Activated CD4-positive, alpha-beta T cell treated with anti-CD3 and anti-CD28 coated beads for 36 hours (primary cell): ENCODE data around the gene ABCB8. TPM values are rescaled to one million over a fixed set of nuclear protein-coding genes. Genes with fewer than 3 reads are reported as not detected.

Experiments
- total RNA-seq, 2 experiments: library from RNA; stranded (reverse); gene quantifications; one replicate each; pipeline ENCODE4 v1.2.3, GENCODE V29; 2021

The ABCB8 gene
- total RNA-seq, 2 experiments from 2014 or later, result 41.9 to 44.5 TPM

Other genes starting within 250 kb of the ABCB8 start
- not detected for gene TMEM176B, start 228.1 kb upstream of the ABCB8 start, total RNA-seq
- gene TMEM176A, start 227.7 kb upstream of the ABCB8 start, total RNA-seq, result not detected
- gene AOC1, start 175.9 kb upstream of the ABCB8 start, total RNA-seq, result not detected
- gene KCNH2, start 50.1 kb upstream of the ABCB8 start, total RNA-seq, result under 1 TPM; 0.48 to 0.54 TPM
- gene NOS3, start 37.4 kb upstream of the ABCB8 start, total RNA-seq, result 10 to 100 TPM in 1 of 2 experiments, 1 to 10 TPM in 1; 9.3 to 11.1 TPM
- gene ATG9B, start 4.0 kb upstream of the ABCB8 start, total RNA-seq, result 10 to 100 TPM in 1 of 2 experiments, 1 to 10 TPM in 1; 6.9 to 10.0 TPM
- 1 to 10 TPM; 5.5 to 6.7 TPM for gene ASIC3, start 20.1 kb downstream of the ABCB8 start, total RNA-seq
- 10 to 100 TPM; 12.5 to 16.7 TPM for gene CDK5, start 29.4 kb downstream of the ABCB8 start, total RNA-seq
- 10 to 100 TPM; 58.7 to 85.0 TPM for gene SLC4A2, start 31.1 kb downstream of the ABCB8 start, total RNA-seq
- gene FASTK, start 52.4 kb downstream of the ABCB8 start, total RNA-seq, result 10 to 100 TPM; 56.6 to 56.7 TPM
- gene TMUB1, start 55.0 kb downstream of the ABCB8 start, total RNA-seq, result 10 to 100 TPM; 54.0 to 67.7 TPM
- gene AGAP3, start 58.0 kb downstream of the ABCB8 start, total RNA-seq, result 10 to 100 TPM; 29.4 to 33.2 TPM
- under 1 TPM in 1 of 2 experiments, not detected in 1; 0.16 TPM for gene GBX1, start 139.2 kb downstream of the ABCB8 start, total RNA-seq
- not detected for gene ASB10, start 158.8 kb downstream of the ABCB8 start, total RNA-seq
- not detected for gene H2BK1, start 182.0 kb downstream of the ABCB8 start, total RNA-seq
- 10 to 100 TPM; 48.4 to 49.0 TPM for gene ABCF2, start 198.8 kb downstream of the ABCB8 start, total RNA-seq
- gene CHPF2, start 204.0 kb downstream of the ABCB8 start, total RNA-seq, result 10 to 100 TPM; 20.7 to 27.3 TPM
- 1 to 10 TPM; 4.1 to 4.8 TPM for gene SMARCD3, start 220.2 kb downstream of the ABCB8 start, total RNA-seq